ENCODE measurements around the gene POLR2H.

The POLR2H gene

GRCh38 chr3:184349563-184350470 lies 11.7 kb upstream of the POLR2H start:
- Mint-ChIP-seq H3K9me3 (no peaks in the 10 kb centered on the region), H3K36me3 (ENCODE audit: insufficient read depth) (peaks cover 3% of the 10 kb centered on the region), H3K27ac (ENCODE audit: low read depth) (no peak overlapping the region), H3K4me1 (no peaks in the 10 kb centered on the region), H3K4me3 (no peak overlapping the region), H3K27me3 (no peaks in the 10 kb centered on the region)
- ATAC-seq (replicated peaks; ENCODE audit: extremely low read depth, poor library complexity, severe bottlenecking) (no peak), DNase-seq (ENCODE audit: low spot score in 2 of 2) (no peak)

GRCh38 chr3:184350618-184351017 lies 10.9 kb upstream of the POLR2H start:
- no peaks in the 10 kb centered on the region for H3K4me1 Mint-ChIP-seq
- H3K4me3 Mint-ChIP-seq, result no peak overlapping the region
- peaks cover 3% of the 10 kb centered on the region for H3K36me3 Mint-ChIP-seq (ENCODE audit: insufficient read depth)
- H3K27ac Mint-ChIP-seq (ENCODE audit: low read depth), result no peak overlapping the region
- ATAC-seq (replicated peaks; ENCODE audit: extremely low read depth, poor library complexity, severe bottlenecking), result no peak
- DNase-seq (ENCODE audit: low spot score in 2 of 2), result no peak
- no peaks in the 10 kb centered on the region for H3K27me3 Mint-ChIP-seq
- H3K9me3 Mint-ChIP-seq, result no peaks in the 10 kb centered on the region

GRCh38 chr3:184351511-184352148 lies 9.9 kb upstream of the POLR2H start:
- no peak overlapping the region for H3K4me3 Mint-ChIP-seq
- no peak for DNase-seq (ENCODE audit: low spot score in 2 of 2)
- ATAC-seq (replicated peaks; ENCODE audit: extremely low read depth, poor library complexity, severe bottlenecking), result no peak
- H3K27ac Mint-ChIP-seq (ENCODE audit: low read depth), result no peak overlapping the region
- no peaks in the 10 kb centered on the region for H3K27me3 Mint-ChIP-seq
- peaks cover 4% of the 10 kb centered on the region for H3K36me3 Mint-ChIP-seq (ENCODE audit: insufficient read depth)
- H3K9me3 Mint-ChIP-seq, result no peaks in the 10 kb centered on the region
- no peaks in the 10 kb centered on the region for H3K4me1 Mint-ChIP-seq

GRCh38 chr3:184352149-184352785 lies 9.2 kb upstream of the POLR2H start:
- ATAC-seq (replicated peaks; ENCODE audit: extremely low read depth, poor library complexity, severe bottlenecking) (no peak), DNase-seq (ENCODE audit: low spot score in 2 of 2) (no peak)
- H3K27ac Mint-ChIP-seq (ENCODE audit: low read depth), result no peak overlapping the region
- peaks cover 5% of the 10 kb centered on the region for H3K36me3 Mint-ChIP-seq (ENCODE audit: insufficient read depth)
- H3K27me3 Mint-ChIP-seq, result no peaks in the 10 kb centered on the region
- no peak overlapping the region for H3K4me3 Mint-ChIP-seq
- no peaks in the 10 kb centered on the region for H3K9me3 Mint-ChIP-seq
- H3K4me1 Mint-ChIP-seq, result no peaks in the 10 kb centered on the region

- no peak overlapping the region for H3K27ac Mint-ChIP-seq (ENCODE audit: low read depth)
- H3K9me3 Mint-ChIP-seq, result no peaks in the 10 kb centered on the region
- H3K4me1 Mint-ChIP-seq, result no peaks in the 10 kb centered on the region
- H3K27me3 Mint-ChIP-seq, result no peaks in the 10 kb centered on the region
- no peak for DNase-seq (ENCODE audit: low spot score in 2 of 2)
- H3K36me3 Mint-ChIP-seq (ENCODE audit: insufficient read depth), result peaks cover 6% of the 10 kb centered on the region
- ATAC-seq (replicated peaks; ENCODE audit: extremely low read depth, poor library complexity, severe bottlenecking), result no peak
- no peak overlapping the region for H3K4me3 Mint-ChIP-seq
Observed at GRCh38 chr3:184352897-184353545, 8.5 kb upstream of the POLR2H start.

- no peak overlapping the region for H3K27ac Mint-ChIP-seq (ENCODE audit: low read depth)
- H3K36me3 Mint-ChIP-seq (ENCODE audit: insufficient read depth), result peaks cover 6% of the 10 kb centered on the region
- no peaks in the 10 kb centered on the region for H3K4me1 Mint-ChIP-seq
- ATAC-seq (replicated peaks; ENCODE audit: extremely low read depth, poor library complexity, severe bottlenecking), result no peak
- DNase-seq (ENCODE audit: low spot score in 2 of 2), result no peak
- no peaks in the 10 kb centered on the region for H3K9me3 Mint-ChIP-seq
- H3K27me3 Mint-ChIP-seq, result no peaks in the 10 kb centered on the region
- H3K4me3 Mint-ChIP-seq, result no peak overlapping the region
Observed at GRCh38 chr3:184353546-184353941, 8.0 kb upstream of the POLR2H start.

- Mint-ChIP-seq H3K27me3 (no peaks in the 10 kb centered on the region), H3K9me3 (no peaks in the 10 kb centered on the region), H3K27ac (ENCODE audit: low read depth) (no peak overlapping the region)
Observed at GRCh38 chr3:184354121-184354728, 7.3 kb upstream of the POLR2H start.

GRCh38 chr3:184354754-184355153 lies 6.8 kb upstream of the POLR2H start:
- no peak overlapping the region for H3K4me3 Mint-ChIP-seq
- peaks cover 6% of the 10 kb centered on the region for H3K36me3 Mint-ChIP-seq (ENCODE audit: insufficient read depth)
- H3K4me1 Mint-ChIP-seq, result peaks cover 1% of the 10 kb centered on the region
- H3K9me3 Mint-ChIP-seq, result no peaks in the 10 kb centered on the region
- H3K27ac Mint-ChIP-seq (ENCODE audit: low read depth), result no peak overlapping the region
- H3K27me3 Mint-ChIP-seq, result no peaks in the 10 kb centered on the region
- DNase-seq (ENCODE audit: low spot score in 2 of 2) (no peak), ATAC-seq (replicated peaks; ENCODE audit: extremely low read depth, poor library complexity, severe bottlenecking) (no peak)

More at GRCh38 chr3:184354121-184354728, 7.3 kb upstream of the POLR2H start:
- Mint-ChIP-seq H3K36me3 (ENCODE audit: insufficient read depth) (peaks cover 6% of the 10 kb centered on the region), H3K4me3 (no peak overlapping the region), H3K4me1 (no peaks in the 10 kb centered on the region)
- DNase-seq (ENCODE audit: low spot score in 2 of 2), result peak in 1 of 2 donors; percentile 44
- peak; percentile 60 for ATAC-seq (replicated peaks; ENCODE audit: extremely low read depth, poor library complexity, severe bottlenecking)

- Mint-ChIP-seq H3K4me1 (peaks cover 6% of the 10 kb centered on the region), H3K27me3 (no peaks in the 10 kb centered on the region), H3K4me3 (no peak overlapping the region), H3K9me3 (no peaks in the 10 kb centered on the region), H3K27ac (ENCODE audit: low read depth) (no peak overlapping the region), H3K36me3 (ENCODE audit: insufficient read depth) (peaks cover 6% of the 10 kb centered on the region)
- ATAC-seq (replicated peaks; ENCODE audit: extremely low read depth, poor library complexity, severe bottlenecking) (no peak), DNase-seq (ENCODE audit: low spot score in 2 of 2) (no peak)
Observed at GRCh38 chr3:184355261-184356040, 6.1 kb upstream of the POLR2H start.

GRCh38 chr3:184357248-184358123 lies 4.0 kb upstream of the POLR2H start:
- Mint-ChIP-seq H3K9me3 (no peaks in the 10 kb centered on the region), H3K36me3 (ENCODE audit: insufficient read depth) (peaks cover 5% of the 10 kb centered on the region), H3K27ac (ENCODE audit: low read depth) (no peak overlapping the region), H3K4me1 (peaks cover 17% of the 10 kb centered on the region), H3K4me3 (no peak overlapping the region), H3K27me3 (no peaks in the 10 kb centered on the region)
- no peak for DNase-seq (ENCODE audit: low spot score in 2 of 2)
- no peak for ATAC-seq (replicated peaks; ENCODE audit: extremely low read depth, poor library complexity, severe bottlenecking)
